Fibroblast of skin of scalp (primary cell): Measurements from ENCODE around the gene TBC1D3B.
"Not testable (repeated sequence)": the region's sequence is repeated elsewhere in the genome, so short reads cannot be mapped to it uniquely, and the experiment has no call there.

Source experiments
- DNase-seq: peaks from one replicate; pipeline ENCODE4 v3.0.0-alpha.2; 2013

The TBC1D3B gene

GRCh38 chr17:36127911-36128310, 48.5 kb downstream of the TBC1D3B start:
- no peak for DNase-seq

- DNase-seq = no peak
Measured at GRCh38 chr17:36127199-36127893, 49.1 kb downstream of the TBC1D3B start.

- no peak for DNase-seq
Measured at GRCh38 chr17:36124879-36125824, 51.3 kb downstream of the TBC1D3B start.

GRCh38 chr17:36123431-36123830, 53.0 kb downstream of the TBC1D3B start:
- DNase-seq = no peak

GRCh38 chr17:36121099-36121498, 55.3 kb downstream of the TBC1D3B start:
- DNase-seq = not testable (repeated sequence)

- no peak for DNase-seq
Measured at GRCh38 chr17:36120221-36120620, 56.2 kb downstream of the TBC1D3B start.

- DNase-seq = no peak
Measured at GRCh38 chr17:36118477-36119353, 57.7 kb downstream of the TBC1D3B start.

- no peak for DNase-seq
Measured at GRCh38 chr17:36117505-36118382, 58.7 kb downstream of the TBC1D3B start.
